NOMO-1 treated with dmso at 0.1 percent for 144 hours (cell line): ENCODE data around the gene MTA1.
A peak's percentile ranks its signal among the peaks of the same experiment; 100 is the strongest.

Source experiments
- DNase-seq: peaks from one replicate; lab custom pipeline; 2025; ENCODE audit not compliant: unreplicated experiment; lab: John Stamatoyannopoulos, UW

MTA1 gene

GRCh38 chr14:105419195-105420091 lies at the start of gene MTA1:
TSS of gene MTA1 (plus strand) at chr14:105419827. CDS start at chr14:105420036, 209 bp downstream.
- peak; percentile 24 for DNase-seq

- no peak for DNase-seq
Measured at GRCh38 chr14:105374389-105374788, 45.2 kb upstream of the MTA1 start.

GRCh38 chr14:105375635-105376057 lies 44.0 kb upstream of the MTA1 start:
- DNase-seq, result peak; percentile 69

- DNase-seq, result no peak
Measured at GRCh38 chr14:105376521-105377440, 42.8 kb upstream of the MTA1 start.

- no peak for DNase-seq
Measured at GRCh38 chr14:105377555-105378182, 42.0 kb upstream of the MTA1 start.

GRCh38 chr14:105378199-105378598 lies 41.4 kb upstream of the MTA1 start:
- DNase-seq, result no peak

- no peak for DNase-seq
Measured at GRCh38 chr14:105378873-105379685, 40.5 kb upstream of the MTA1 start.

GRCh38 chr14:105379946-105380345 lies 39.7 kb upstream of the MTA1 start:
- no peak for DNase-seq

- no peak for DNase-seq
Measured at GRCh38 chr14:105380756-105381155, 38.9 kb upstream of the MTA1 start.

- DNase-seq, result no peak
Measured at GRCh38 chr14:105381446-105382342, 37.9 kb upstream of the MTA1 start.

GRCh38 chr14:105382343-105383082 lies 37.1 kb upstream of the MTA1 start:
- DNase-seq, result no peak

- DNase-seq, result no peak
Measured at GRCh38 chr14:105383083-105383730, 36.4 kb upstream of the MTA1 start.

- DNase-seq, result no peak
Measured at GRCh38 chr14:105384041-105384557, 35.5 kb upstream of the MTA1 start.

GRCh38 chr14:105384605-105385321 lies 34.9 kb upstream of the MTA1 start:
- DNase-seq, result no peak

- no peak for DNase-seq
Measured at GRCh38 chr14:105385322-105385637, 34.3 kb upstream of the MTA1 start.

- no peak for DNase-seq
Measured at GRCh38 chr14:105385698-105386365, 33.8 kb upstream of the MTA1 start.
